NCI-H1436 treated with DMSO at 0.1 percent for 48 hours (cell line): ENCODE data around the gene VAMP4.
"Not testable (repeated sequence)": the region's sequence is repeated elsewhere in the genome, so short reads cannot be mapped to it uniquely, and the experiment has no call there.

Experiments used
- DNase-seq: peaks from one replicate; lab custom pipeline; 2025; lab: John Stamatoyannopoulos, UW

The VAMP4 gene

DNA sequence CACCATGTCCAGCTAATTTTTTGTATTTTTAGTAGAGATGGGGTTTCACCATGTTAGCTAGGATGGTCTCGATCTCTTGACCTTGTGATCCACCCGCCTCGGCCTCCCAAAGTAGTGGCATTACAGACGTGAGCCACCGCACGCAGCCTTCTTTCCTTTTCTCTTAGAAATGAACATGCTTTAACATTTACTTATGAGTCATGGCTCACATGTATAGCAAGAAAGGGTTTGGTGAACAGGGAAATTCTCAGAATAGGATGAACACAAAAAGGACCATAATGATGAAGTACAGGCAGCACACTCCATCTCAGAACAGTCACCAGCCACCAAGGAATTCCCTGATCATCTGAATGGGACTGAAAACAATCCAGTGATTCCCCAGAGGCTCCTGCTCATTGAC, 9.4 kb upstream of the VAMP4 start:
- no peak for DNase-seq

DNA sequence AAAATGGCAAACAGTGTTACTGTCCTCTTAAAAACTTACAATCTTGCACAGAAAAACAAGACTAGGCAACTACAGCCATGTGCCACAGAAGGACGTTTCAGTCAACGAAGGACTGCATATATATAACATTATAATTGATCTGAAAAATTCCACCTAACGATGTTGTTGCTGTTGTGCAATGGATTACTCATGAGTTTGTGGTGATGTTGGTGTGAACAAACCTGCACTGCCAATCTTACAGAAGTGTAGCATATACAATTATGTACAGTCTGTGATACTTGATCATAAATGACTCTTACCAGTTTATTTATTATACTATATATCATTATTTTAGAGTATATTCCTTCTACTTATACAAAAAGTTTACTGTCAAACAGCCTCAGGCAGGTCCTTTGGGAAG, 6.8 kb upstream of the VAMP4 start:
- DNase-seq: no peak

- no peak for DNase-seq
These were observed 3.1 kb upstream of the VAMP4 start for GRCh38 chr1:171744986-171745385.

GRCh38 chr1:171743081-171743870, 1.4 kb upstream of the VAMP4 start:
- DNase-seq: no peak

DNA sequence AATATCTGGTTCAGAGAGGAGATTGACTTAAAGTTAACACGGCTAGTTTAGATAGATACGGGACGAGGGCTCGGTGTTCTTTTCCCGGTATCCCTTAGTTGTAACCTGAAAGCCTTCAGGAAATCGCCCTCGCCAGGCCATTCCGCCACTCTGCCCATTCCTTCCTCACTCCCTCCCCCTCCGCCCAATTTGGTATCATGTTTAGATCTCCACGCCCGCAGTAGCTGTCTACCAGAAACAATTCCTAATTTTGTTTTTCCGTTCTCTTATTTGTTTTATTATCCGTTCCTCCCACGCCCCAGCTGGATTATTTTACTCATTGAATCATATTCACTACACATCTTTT, 685 bp upstream of the VAMP4 start:
- no peak for DNase-seq

- no peak for DNase-seq
These were observed 636 bp downstream of the VAMP4 start for GRCh38 chr1:171740987-171741871.

DNA sequence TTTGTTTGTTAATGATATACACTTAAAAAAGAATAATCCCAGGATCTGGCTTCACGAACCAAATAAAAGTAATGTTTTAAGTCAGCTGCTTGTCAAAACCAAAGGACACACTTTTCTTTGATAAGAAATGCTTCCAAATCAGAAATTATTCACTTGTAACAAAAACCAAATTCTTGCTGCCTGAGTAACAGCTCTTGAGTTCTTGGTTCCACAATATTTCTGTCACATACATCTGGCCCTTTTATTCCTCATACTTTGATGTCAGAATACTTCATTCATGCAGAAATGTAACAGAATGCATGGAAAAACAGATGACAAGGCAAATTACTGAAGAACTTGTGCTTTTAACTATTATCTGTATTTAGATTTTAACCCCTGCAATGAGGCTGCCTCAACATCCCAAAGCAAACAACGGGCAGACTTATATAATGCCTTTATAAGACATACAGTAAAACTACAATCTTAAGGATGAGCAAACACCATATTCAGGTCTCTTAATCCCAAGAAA, 1.5 kb downstream of the VAMP4 start:
- DNase-seq: no peak

- no peak for DNase-seq
These were observed 2.2 kb downstream of the VAMP4 start for GRCh38 chr1:171739656-171740055.

DNA sequence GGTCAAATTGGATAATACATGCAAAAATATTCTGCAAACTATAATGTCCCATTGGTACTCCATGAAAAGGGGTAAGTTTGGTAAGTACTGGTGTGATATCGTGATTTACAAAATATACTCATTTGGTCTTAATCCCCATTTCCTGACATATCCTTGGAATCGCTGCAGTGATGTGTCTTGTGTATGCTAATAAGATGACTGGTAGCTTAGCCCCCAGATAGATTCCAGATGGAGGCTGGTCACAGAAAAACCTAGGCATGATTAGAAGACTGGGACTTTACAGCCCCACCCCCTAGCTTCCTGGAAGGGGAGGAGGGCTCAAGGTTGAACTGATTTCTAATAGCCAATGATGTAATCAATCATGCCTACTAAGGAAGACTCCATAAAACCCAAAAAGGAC, 3.0 kb downstream of the VAMP4 start:
- no peak for DNase-seq

DNA sequence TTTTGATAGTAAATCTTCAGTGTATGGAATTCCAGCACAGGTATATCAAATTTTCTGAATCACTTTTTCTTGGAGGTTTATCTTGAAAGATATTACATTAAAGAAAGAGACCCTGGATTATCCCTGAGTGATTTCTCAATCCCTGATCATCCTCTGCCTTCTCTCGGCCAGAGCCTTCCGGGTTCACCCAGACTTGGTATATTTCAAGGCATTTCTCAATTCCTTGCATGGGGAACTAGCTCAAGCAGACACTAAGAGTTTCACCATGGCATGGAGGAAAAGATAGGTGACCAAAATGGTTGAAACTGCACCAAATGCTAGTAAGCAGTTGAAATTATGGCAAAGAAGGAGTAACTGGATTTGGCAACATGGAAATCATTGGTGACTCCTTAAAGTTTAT, 5.7 kb downstream of the VAMP4 start:
- no peak for DNase-seq

- no peak for DNase-seq
These were observed 11.8 kb downstream of the VAMP4 start for GRCh38 chr1:171730052-171730451.

GRCh38 chr1:171727778-171728177, 14.1 kb downstream of the VAMP4 start:
- no peak for DNase-seq

DNA sequence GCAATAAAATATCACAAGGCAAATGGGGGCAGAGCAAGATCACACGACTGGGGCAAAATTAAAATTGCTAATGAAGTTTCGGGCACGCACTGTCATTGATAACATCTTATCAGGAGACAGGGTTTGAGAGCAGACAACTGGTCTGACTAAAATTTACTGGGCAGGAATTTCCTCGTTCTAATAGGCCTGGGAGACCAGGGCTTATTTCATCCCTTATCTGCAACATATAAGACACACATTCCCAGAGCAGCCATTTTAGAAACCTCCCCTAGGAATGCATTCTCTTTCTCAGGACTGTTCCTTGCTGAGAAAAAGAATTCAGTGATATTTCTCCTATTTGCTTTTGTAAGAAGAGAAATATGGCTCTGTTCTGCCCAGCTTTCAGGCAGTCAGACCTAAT, 18.7 kb downstream of the VAMP4 start:
- not testable (repeated sequence) for DNase-seq

DNA sequence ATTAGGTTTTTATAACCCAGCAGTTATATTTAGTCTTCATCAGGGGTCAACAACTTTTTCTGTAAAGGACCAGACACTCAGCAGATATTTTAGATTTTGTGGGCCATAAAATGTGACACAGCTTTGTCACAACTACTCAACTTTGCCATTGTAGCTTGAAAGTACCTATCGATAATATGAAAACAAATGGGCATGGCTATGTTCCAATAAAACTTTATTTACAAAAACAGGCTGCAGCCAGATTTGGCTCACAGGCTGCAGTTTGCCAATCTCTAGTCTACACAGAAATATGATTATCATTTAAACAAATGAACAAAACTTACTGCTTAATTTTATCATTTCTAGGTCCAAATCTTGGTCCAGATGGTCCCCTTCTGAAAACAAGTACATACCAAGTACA, 23.0 kb downstream of the VAMP4 start:
- DNase-seq: no peak

DNA sequence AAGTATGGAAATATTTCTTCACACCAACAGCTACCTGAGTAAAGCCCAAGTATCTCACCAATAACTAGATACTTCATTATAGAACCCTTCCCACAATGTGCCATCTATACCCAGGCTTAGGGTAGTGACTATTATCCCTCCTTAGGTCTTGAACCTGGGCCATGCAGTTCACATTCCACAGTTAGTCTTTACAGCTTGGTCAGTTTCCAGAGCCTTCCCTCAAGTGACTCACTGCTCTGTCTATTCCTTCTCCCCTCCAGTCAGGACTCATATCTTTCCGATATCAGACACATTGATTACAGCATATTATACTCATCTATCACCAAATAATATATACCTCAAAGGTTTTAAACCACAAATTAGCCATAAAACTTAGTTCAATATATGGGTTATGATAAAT, 23.6 kb downstream of the VAMP4 start:
- DNase-seq: no peak

DNA sequence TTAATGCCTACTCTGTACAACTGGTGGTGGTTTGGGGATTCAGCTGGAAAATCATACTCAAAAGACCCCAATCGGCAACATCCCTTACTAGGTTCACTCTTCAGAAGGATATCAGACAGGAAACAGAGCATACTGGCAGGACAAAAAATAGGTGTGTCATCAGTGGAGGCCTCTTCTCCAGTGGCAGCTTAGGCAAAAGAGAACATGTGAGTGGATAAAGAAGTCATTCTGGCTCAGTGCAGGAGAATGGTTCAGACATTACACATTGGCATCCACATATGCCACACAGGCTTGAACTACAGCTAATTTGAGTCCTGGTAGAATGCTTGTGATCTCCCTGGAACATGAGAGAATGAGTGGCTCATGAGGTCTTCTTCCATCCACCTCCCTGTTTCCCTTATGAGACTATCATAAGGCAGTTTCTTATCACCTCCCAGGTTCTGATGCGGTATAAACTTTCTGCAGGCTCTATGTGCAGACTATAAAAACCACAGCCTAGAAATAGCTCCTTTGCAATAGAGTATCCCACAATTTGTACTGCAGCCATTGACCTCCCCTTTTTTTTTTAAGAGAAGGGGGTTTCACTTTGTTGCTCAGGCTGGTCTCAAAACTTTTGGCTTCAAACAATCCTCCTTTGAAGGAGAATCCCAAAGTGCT, 24.7 kb downstream of the VAMP4 start:
- no peak for DNase-seq

- no peak for DNase-seq
These were observed 25.2 kb downstream of the VAMP4 start for GRCh38 chr1:171716616-171717015.

- DNase-seq: no peak
These were observed 26.0 kb downstream of the VAMP4 start for GRCh38 chr1:171715813-171716251.

DNA sequence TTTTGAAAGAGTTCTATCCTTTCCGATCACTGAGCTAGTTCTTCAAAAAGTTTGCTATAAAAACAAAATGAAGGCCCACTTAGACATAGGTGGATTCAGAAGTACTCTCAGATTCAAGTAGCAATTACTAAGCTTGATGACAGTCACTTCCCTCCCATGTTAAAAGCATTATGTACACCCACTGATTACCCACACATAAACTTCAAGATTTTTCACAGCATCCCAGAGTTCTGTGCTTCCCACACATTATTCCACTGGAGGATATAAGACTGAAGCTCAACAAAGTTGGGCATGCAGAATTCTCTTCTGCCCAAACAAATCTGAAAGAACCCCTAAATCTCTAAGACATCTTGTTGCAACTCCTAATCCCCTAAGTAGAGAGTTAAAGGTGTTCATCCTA, 29.5 kb downstream of the VAMP4 start:
- DNase-seq: no peak

- no peak for DNase-seq
These were observed 30.2 kb downstream of the VAMP4 start for GRCh38 chr1:171711643-171712042.

- no peak for DNase-seq
These were observed 34.3 kb downstream of the VAMP4 start for GRCh38 chr1:171707583-171707982.

GRCh38 chr1:171702598-171702997, 39.3 kb downstream of the VAMP4 start:
- no peak for DNase-seq

GRCh38 chr1:171699531-171699930, 42.3 kb downstream of the VAMP4 start:
- no peak for DNase-seq
